ENCODE results near the gene KRT14. TPM values are rescaled to one million over a fixed set of nuclear protein-coding genes. Genes with fewer than 3 reads are reported as not detected.
"Not testable (repeated sequence)": the region's sequence is repeated elsewhere in the genome, so short reads cannot be mapped to it uniquely, and the experiment has no call there.

The KRT14 gene
- total RNA-seq, 1 donor from 2014 or later: 0.25 TPM

GRCh38 chr17:41610061-41610517, 23.4 kb upstream of the KRT14 start:
- not testable (repeated sequence) for DNase-seq (ENCODE audit: low read depth)

- not testable (repeated sequence) for DNase-seq (ENCODE audit: low read depth)
Observed at GRCh38 chr17:41606930-41607329, 20.2 kb upstream of the KRT14 start.

- DNase-seq (ENCODE audit: low read depth): no peak
Observed at GRCh38 chr17:41602524-41602923, 15.8 kb upstream of the KRT14 start.

- no peak for DNase-seq (ENCODE audit: low read depth)
Observed at GRCh38 chr17:41600318-41600717, 13.6 kb upstream of the KRT14 start.

GRCh38 chr17:41599680-41600079, 13.0 kb upstream of the KRT14 start:
- DNase-seq (ENCODE audit: low read depth): no peak

- DNase-seq (ENCODE audit: low read depth): no peak
Observed at GRCh38 chr17:41595585-41595984, 8.9 kb upstream of the KRT14 start.

- no peak for DNase-seq (ENCODE audit: low read depth)
Observed at GRCh38 chr17:41594363-41594915, 7.7 kb upstream of the KRT14 start.

GRCh38 chr17:41593306-41593981, 6.7 kb upstream of the KRT14 start:
- DNase-seq (ENCODE audit: low read depth): no peak

- no peak for DNase-seq (ENCODE audit: low read depth)
Observed at GRCh38 chr17:41592601-41593305, 6.1 kb upstream of the KRT14 start.

- DNase-seq (ENCODE audit: low read depth): no peak
Observed at GRCh38 chr17:41589301-41589700, 2.6 kb upstream of the KRT14 start.

- no peak for DNase-seq (ENCODE audit: low read depth)
Observed at GRCh38 chr17:41588126-41588810, 1.6 kb upstream of the KRT14 start.

GRCh38 chr17:41585301-41586056, 1.2 kb downstream of the KRT14 start:
- DNase-seq (ENCODE audit: low read depth): no peak

- DNase-seq (ENCODE audit: low read depth): not testable (repeated sequence)
Observed at GRCh38 chr17:41584331-41584927, 2.3 kb downstream of the KRT14 start.

- DNase-seq (ENCODE audit: low read depth): no peak
Observed at GRCh38 chr17:41583137-41584127, 3.3 kb downstream of the KRT14 start.

GRCh38 chr17:41582061-41582968, 4.4 kb downstream of the KRT14 start:
- not testable (repeated sequence) for DNase-seq (ENCODE audit: low read depth)

GRCh38 chr17:41581366-41582060, 5.2 kb downstream of the KRT14 start:
- no peak for DNase-seq (ENCODE audit: low read depth)

GRCh38 chr17:41580687-41581365, 5.9 kb downstream of the KRT14 start:
- DNase-seq (ENCODE audit: low read depth): no peak

- no peak for DNase-seq (ENCODE audit: low read depth)
Observed at GRCh38 chr17:41580244-41580575, 6.5 kb downstream of the KRT14 start.
